Keratinocyte (primary cell): ENCODE data around the gene FAM124A. TPM values are rescaled to one million over a fixed set of nuclear protein-coding genes. Genes with fewer than 3 reads are reported as not detected.

ENCODE experiments used
- DNase-seq: peaks from one replicate; pipeline ENCODE4 v3.0.0-alpha.2; 2011; ENCODE audit warnings: low read depth, missing footprints, low spot score
- FAIRE-seq: peaks from 2 replicates; lab custom pipeline; 2011; peaks lifted over from hg19 to GRCh38; lab: Jason Lieb, UNC
- H2AFZ ChIP-seq: 2 replicates; pipeline ENCODE4 v1.6.0; 2012; ENCODE audit warnings: low read length, control low read depth, inconsistent platforms; ENCODE audit not compliant: control insufficient read depth
- H3K27ac ChIP-seq: 2 replicates; pipeline ENCODE4 v1.5.1; 2011; ENCODE audit warnings: low read length; ENCODE audit not compliant: control insufficient read depth, insufficient read depth
- H3K27me3 ChIP-seq: 3 replicates; pipeline ENCODE4 v1.6.0; 2011; ENCODE audit warnings: low read length; ENCODE audit not compliant: control insufficient read depth, insufficient read depth; ENCODE audit errors: extremely low read depth
- H3K36me3 ChIP-seq, 2 experiments: 2 replicates in 1 of 2; 3 replicates in 1 of 2; pipeline ENCODE4 v1.5.1; 2011; ENCODE audit warnings: low read length in 2 of 2, mild to moderate bottlenecking in 1 of 2; ENCODE audit not compliant: control insufficient read depth in 2 of 2, insufficient read depth in 2 of 2; ENCODE audit errors: extremely low read depth in 1 of 2
- H3K4me1 ChIP-seq: 3 replicates; pipeline ENCODE4 v1.5.1; 2011; ENCODE audit warnings: low read length; ENCODE audit not compliant: control insufficient read depth, insufficient read depth; ENCODE audit errors: extremely low read depth
- H3K4me2 ChIP-seq: 3 replicates; pipeline ENCODE4 v1.6.0; 2011; ENCODE audit warnings: low read depth, low read length; ENCODE audit not compliant: control insufficient read depth, insufficient read depth; ENCODE audit errors: extremely low read depth
- H3K4me3 ChIP-seq, 3 experiments: fragments of 200-600 bp in 1 of 3; sonication (generic) in 1 of 3; 2 replicates in 2 of 3; 3 replicates in 1 of 3; pipeline ENCODE4 v1.5.1; 2011 to 2016; ENCODE audit warnings: low read length in 3 of 3, mild to moderate bottlenecking in 3 of 3, control low read depth in 2 of 3, inconsistent platforms in 1 of 3, low read depth in 1 of 3, mixed read lengths in 1 of 3, mixed run types in 1 of 3, moderate library complexity in 1 of 3; ENCODE audit not compliant: control insufficient read depth in 2 of 3, insufficient read depth in 2 of 3; ENCODE audit errors: extremely low read depth in 1 of 3
- H3K79me2 ChIP-seq: 2 replicates; pipeline ENCODE4 v1.6.0; 2012; ENCODE audit warnings: low read length; ENCODE audit not compliant: control insufficient read depth, insufficient read depth
- H3K9ac ChIP-seq: 3 replicates; pipeline ENCODE4 v1.6.0; 2011; ENCODE audit warnings: low read length; ENCODE audit not compliant: control insufficient read depth, insufficient read depth; ENCODE audit errors: extremely low read depth
- H3K9me1 ChIP-seq: 3 replicates; pipeline ENCODE4 v1.6.0; 2011; ENCODE audit warnings: low read length; ENCODE audit not compliant: control insufficient read depth, insufficient read depth; ENCODE audit errors: extremely low read depth
- H3K9me3 ChIP-seq: 2 replicates; pipeline ENCODE4 v1.5.1; 2012; ENCODE audit warnings: low read depth, low read length; ENCODE audit not compliant: control insufficient read depth
- H4K20me1 ChIP-seq: 3 replicates; pipeline ENCODE4 v1.6.0; 2011; ENCODE audit warnings: low read length; ENCODE audit not compliant: control insufficient read depth, insufficient read depth; ENCODE audit errors: extremely low read depth
- EZH2 ChIP-seq: IDR thresholded peaks from one replicate; pipeline ENCODE4 v1.6.1; 2012; ENCODE audit warnings: inconsistent platforms, mild to moderate bottlenecking, low read length, moderate library complexity
- dilution Hi-C: fragments of 300-500 bp; cut with MboI; formaldehyde crosslinking; loops from one replicate; pipeline ENCODE4 v1.7.0; 2020; ENCODE audit warnings: low sequenced_read_pairs; ENCODE audit not compliant: extremely low pct_ligation_motif_present
- polyA plus RNA-seq, 5 experiments: library from polyadenylated mRNA; depleted of rRNA in 3 of 5; stranded (reverse) in 3 of 5; stranded (forward) in 1 of 5; unstranded in 1 of 5; fragments of >200 nt; gene quantifications; 1 replicate in 1 of 5; 2 replicates in 3 of 5; 3 replicates in 1 of 5; pipeline versions ENCODE4 v1.2.1 to v1.2.3, GENCODE V29; 2011 to 2012; ENCODE audit warnings: missing spikeins in 2 of 5, low read depth in 1 of 5, low replicate concordance in 1 of 5
- TF ChIP-seq, protein P1 (sequence below), 3 experiments: IDR thresholded peaks in 1 of 3; conservative IDR thresholded peaks in 1 of 3; optimal IDR thresholded peaks in 1 of 3; 2 replicates in 2 of 3; 3 replicates in 1 of 3; pipeline versions ENCODE3 to v1.5.1; 2011; ENCODE audit warnings: low read length in 3 of 3, mild to moderate bottlenecking in 3 of 3, moderate library complexity in 2 of 3, control low read depth in 1 of 3, inconsistent platforms in 1 of 3; ENCODE audit not compliant: insufficient read depth in 2 of 3; ENCODE audit errors: extremely low read depth in 1 of 3

FAM124A gene
- polyA plus RNA-seq, 1 donor (not counting 4 experiments of a cell fraction or from before 2014, with no cell fraction given), result 0.05 TPM

DNA sequence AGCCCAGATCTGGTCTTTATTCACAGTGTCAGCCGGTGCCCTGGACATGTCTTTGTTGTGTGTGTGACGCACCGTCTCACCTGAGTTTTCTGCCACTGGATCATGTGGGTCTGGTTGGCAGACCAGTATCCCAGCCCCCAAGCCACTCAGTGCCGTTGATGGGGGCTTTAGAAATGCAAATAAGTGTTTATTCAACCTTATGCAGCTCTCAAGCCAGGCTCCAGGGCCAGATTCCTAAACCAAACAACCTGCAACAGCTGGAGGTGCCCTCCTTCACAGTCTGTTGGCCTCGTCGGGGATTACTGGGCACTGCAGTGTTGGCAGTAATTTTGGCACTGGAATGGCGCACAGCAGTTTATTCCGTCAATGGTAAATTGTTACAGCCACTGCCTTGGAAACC, 21.6 kb downstream of the FAM124A start:
- Histone ChIP-seq H3K27me3 (peaks cover 30% of the 10 kb centered on the region), H3K36me3 (no peaks in the 10 kb centered on the region), H3K9me3 (no peaks in the 10 kb centered on the region), H4K20me1 (no peaks in the 10 kb centered on the region), H3K4me2 (no peak overlapping the region), H3K9ac (no peak overlapping the region), H3K9me1 (no peaks in the 10 kb centered on the region), H3K27ac (no peak overlapping the region), H3K4me1 (no peaks in the 10 kb centered on the region), H2AFZ (no peak overlapping the region), H3K79me2 (no peaks in the 10 kb centered on the region), H3K4me3 (no peak overlapping the region)
- no peak for DNase-seq
- FAIRE-seq, result no peak
- dilution Hi-C loops, result no loop called here
- TF ChIP-seq EZH2, result no peak
- TF ChIP-seq, protein P1, sequence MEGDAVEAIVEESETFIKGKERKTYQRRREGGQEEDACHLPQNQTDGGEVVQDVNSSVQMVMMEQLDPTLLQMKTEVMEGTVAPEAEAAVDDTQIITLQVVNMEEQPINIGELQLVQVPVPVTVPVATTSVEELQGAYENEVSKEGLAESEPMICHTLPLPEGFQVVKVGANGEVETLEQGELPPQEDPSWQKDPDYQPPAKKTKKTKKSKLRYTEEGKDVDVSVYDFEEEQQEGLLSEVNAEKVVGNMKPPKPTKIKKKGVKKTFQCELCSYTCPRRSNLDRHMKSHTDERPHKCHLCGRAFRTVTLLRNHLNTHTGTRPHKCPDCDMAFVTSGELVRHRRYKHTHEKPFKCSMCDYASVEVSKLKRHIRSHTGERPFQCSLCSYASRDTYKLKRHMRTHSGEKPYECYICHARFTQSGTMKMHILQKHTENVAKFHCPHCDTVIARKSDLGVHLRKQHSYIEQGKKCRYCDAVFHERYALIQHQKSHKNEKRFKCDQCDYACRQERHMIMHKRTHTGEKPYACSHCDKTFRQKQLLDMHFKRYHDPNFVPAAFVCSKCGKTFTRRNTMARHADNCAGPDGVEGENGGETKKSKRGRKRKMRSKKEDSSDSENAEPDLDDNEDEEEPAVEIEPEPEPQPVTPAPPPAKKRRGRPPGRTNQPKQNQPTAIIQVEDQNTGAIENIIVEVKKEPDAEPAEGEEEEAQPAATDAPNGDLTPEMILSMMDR (optimal IDR thresholded peaks at IDR 0.05 in 1 of 3, IDR thresholded peaks at IDR 0.05 in 1 of 3, conservative IDR thresholded peaks at IDR 0.05 in 1 of 3; ENCODE audit: extremely low read depth in 1 of 3, insufficient read depth in 2 of 3, low read length in 3 of 3), result no peak

DNA sequence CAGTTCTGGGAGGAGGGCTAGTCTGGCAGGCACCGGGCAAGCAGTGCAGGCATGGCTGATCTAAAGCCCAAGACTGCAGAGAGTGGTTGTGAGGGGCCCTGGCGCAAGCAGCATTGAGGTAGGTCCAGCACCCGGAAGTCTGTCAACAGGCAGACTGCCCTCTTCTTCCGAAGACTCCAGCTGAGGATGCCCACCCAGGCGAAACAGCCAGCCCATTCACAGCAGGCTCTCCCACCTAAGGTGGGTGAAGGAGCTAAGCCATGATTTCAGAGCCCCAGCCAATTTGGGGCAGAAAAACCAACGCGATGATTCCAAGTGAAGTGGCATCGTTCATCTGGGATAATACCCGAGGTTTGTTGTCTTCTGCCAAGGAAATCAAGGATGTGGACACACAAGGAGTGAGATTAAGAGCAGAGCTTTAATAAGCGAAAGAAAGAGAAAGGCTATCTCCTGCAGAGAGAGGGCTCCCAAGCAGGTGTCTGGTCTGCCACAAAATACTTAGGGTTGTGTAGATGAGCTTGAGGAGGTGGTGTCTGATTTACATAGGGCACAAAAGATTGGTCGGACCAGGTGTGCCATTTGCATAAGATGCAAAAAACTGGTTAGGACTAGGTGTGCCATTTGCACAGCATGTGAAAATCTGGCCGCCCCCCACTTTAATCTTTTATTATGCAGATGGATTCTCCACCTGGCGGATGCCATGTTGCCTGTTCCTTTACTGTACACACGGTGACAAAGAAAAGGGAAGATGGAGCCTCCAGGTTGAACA, 22.6 kb downstream of the FAM124A start:
- no peak overlapping the region for H3K9ac ChIP-seq
- H3K4me3 ChIP-seq, result no peak overlapping the region
- H3K4me2 ChIP-seq, result no peak overlapping the region
- peaks cover 30% of the 10 kb centered on the region for H3K27me3 ChIP-seq
- H3K27ac ChIP-seq, result no peak overlapping the region
- DNase-seq (no peak), FAIRE-seq (no peak)
- dilution Hi-C loops, result no loop called here
- H3K9me1 ChIP-seq, result no peaks in the 10 kb centered on the region
- no peaks in the 10 kb centered on the region for H3K4me1 ChIP-seq
- H3K79me2 ChIP-seq, result no peaks in the 10 kb centered on the region
- no peaks in the 10 kb centered on the region for H4K20me1 ChIP-seq
- H3K9me3 ChIP-seq, result no peaks in the 10 kb centered on the region
- H2AFZ ChIP-seq, result no peak overlapping the region
- H3K36me3 ChIP-seq, result no peaks in the 10 kb centered on the region
- TF ChIP-seq, protein P1 (optimal IDR thresholded peaks at IDR 0.05 in 1 of 3, IDR thresholded peaks at IDR 0.05 in 1 of 3, conservative IDR thresholded peaks at IDR 0.05 in 1 of 3; ENCODE audit: extremely low read depth in 1 of 3, insufficient read depth in 2 of 3, low read length in 3 of 3), result no peak
- TF ChIP-seq EZH2, result no peak
